Measurements from ENCODE around the gene FAM81A. TPM values are rescaled to one million over a fixed set of nuclear protein-coding genes. Genes with fewer than 3 reads are reported as not detected.
"Not testable (repeated sequence)": the region's sequence is repeated elsewhere in the genome, so short reads cannot be mapped to it uniquely, and the experiment has no call there.

FAM81A gene
- total RNA-seq, 1 donor from 2014 or later, result 3.0 TPM

DNA sequence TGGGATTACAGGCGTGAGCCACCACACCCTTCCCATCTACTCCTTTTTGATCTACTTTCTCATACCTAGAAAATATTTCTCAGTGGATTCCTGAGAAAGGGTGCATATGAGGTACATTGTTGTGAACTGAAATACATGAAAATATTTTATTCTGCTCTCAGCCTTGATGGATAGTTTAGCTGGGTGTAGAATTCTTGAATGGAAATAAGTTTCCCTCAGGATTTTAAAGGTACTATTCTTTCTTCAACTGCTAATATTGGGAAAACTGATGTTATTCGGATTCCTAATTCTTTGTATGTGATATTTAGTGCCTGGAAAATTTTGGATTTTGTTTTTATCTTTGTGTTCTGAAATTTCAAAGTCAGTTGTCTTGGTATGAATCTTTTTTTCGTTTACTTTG, 9.1 kb upstream of the FAM81A start:
- not testable (repeated sequence) for DNase-seq

DNA sequence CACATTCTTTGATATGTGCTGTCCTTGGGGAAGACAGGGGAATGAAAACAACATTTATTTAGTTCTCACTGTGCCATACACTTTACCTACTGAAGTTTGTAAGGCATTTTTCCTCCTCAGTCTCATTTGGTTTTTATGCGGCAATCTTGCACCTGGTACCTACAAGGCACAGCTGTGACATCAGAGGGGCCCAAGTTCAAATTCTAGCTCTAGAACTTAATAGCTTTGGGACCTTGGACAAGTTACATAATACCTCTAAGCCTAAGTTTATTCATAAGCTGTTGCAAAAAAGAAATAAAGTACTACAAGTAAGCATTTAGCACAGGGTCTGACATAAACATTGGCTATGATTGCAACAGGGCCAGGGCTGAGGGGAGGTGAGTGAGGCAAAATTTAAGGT, 5.6 kb upstream of the FAM81A start:
- no peak for DNase-seq

DNA sequence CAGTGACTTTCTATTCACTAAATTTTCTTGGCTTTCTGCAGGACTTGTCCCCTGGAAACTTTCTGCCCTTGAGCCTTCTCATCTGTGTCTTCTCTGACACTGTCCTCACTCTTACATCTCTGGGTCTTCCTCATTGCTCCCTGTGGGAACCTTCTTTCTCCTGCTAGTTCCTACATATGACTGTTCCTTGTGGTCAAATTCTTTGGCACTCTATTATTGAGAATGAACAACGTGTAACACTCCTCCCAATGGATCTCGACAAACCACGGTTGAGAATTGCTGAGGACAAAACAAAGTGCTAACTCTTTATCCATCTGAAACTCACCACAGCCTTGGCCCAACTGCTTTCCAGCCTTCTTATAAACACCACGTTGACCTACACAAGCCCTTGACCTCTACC, 3.5 kb upstream of the FAM81A start:
- no peak for DNase-seq

DNA sequence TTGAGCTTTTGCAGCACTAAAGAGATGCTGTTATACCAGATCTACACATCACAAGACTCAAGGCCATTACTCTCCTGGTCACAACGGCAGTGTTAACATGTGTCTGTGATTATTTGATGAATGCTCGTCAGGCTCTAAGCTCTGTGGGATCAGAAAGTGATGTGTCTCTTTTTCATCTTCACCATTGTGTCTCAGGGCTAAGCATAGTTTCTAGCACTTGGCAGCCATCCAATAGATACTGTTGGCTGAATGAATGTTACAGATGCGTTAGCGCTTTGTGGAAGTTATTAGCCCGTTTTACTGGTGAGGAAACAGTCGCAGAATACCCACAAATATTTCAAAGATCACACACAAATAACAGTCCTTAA, 1.2 kb upstream of the FAM81A start:
- DNase-seq, result no peak

DNA sequence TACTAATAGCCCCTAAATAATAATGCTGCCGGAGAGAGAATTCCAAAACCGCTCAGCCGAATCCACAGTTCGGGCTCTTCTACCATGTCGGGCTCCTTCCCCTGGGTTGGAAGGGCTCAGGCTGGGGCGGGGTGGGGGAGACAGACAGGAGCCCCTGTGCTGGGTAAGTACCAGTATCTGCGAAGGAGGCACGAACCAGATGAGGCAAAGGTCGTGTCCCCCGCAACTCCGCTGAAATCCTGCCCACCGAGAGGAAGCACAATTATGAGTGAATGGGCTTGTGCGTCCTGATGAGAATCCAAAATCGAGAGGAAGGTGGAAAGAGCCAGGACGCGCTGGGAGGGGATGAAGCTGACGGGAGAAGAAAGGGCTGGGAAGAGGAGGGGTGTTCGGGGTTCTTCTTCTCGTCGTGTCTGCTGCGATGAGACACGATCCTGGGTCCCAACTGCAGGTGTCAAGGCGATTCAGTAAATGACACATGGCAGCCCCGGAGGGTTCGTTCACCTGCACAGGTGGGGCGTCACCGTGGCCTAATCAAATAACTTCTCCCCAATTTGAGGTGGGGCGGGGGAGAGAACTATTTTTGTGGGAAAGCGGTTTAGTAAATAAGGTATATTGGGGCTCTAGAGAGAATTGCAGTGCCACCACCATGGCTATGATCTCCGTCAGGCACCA, 707 bp upstream of the FAM81A start:
- DNase-seq, result no peak

DNA sequence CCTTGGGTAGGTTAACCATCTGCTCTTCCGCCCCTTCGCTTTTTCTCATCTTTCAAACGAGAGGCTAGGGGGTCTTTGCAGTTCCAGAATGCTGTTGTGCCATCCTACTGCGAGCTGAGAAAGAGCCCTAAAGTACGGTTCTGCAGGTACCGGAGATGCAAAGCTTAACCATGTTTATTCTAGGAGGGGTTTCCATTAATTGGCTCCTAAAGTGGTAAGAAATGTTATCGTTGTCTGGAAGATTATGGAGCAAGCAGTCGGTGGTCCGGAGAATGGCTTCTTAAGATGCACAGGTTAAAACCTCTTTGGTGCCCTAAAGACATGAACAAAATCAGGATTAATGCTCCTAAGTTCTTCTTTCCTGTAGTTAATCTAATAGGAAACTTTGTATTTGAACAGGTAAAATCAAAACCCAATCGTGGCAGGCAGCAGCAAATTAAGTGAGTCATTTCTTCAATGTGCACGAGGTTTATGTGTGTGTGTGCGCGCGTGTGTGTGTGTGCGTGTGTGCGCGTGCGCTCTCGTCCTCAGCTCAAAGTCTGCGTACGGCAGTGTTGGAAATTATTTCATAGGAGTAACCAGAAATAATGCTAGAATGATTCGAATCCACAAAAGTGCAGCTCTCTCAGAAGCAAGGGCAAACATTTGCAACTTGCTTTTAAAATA, 772 bp downstream of the FAM81A start:
- no peak for DNase-seq

DNA sequence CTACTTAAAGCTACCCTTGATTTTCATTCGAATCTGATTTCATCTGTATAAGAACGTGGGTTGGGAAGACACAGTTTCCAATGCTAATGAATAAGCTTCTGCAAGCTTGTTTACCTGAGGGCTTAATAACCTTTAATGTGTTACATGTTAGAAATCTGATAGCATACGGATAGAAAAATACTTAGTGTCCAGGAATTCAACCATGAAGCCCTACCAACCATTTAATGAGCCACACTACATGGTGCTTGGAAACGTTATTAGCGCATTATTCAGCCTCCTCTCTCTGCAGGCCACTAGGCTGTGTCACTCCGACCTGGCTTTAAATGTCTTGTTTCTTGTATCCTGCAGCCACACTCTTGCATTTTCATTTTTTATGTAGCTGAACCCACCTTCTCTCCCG, 1.6 kb downstream of the FAM81A start:
- no peak for DNase-seq

DNA sequence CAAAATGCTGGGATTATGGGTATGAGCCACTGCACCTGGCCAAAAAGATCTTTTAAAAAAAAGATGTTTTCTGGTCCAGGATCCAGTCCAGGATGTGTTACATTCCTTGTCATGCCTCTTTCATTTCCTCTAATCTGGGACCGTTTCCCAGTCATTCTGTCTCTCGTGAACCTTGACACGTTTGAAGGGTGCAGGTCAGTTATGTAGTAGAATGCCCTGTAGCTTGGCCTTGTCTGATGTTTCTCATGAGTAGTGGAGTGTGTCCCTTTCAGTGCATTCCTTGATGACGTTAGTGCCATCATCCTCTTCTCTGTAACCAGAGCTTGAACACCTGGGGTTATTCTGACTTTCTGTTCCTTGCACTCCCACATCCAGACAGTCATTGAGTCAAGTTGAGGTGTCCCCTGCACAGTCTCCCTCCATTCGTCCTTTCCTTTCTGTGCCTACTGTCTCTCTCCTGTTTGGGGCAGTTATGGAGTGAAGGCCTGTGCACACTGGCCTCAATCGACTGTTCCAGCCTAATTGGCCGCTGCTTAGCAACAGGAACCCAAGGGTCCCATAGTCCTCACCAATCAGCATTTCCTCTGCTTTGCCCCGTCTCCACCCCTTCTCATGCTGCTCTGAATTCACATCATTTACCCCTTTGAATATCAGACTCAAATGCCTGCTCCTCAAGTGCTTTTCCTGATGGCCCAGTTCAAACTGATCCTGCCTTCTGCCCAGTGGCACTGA, 5.5 kb downstream of the FAM81A start:
- DNase-seq, result no peak

DNA sequence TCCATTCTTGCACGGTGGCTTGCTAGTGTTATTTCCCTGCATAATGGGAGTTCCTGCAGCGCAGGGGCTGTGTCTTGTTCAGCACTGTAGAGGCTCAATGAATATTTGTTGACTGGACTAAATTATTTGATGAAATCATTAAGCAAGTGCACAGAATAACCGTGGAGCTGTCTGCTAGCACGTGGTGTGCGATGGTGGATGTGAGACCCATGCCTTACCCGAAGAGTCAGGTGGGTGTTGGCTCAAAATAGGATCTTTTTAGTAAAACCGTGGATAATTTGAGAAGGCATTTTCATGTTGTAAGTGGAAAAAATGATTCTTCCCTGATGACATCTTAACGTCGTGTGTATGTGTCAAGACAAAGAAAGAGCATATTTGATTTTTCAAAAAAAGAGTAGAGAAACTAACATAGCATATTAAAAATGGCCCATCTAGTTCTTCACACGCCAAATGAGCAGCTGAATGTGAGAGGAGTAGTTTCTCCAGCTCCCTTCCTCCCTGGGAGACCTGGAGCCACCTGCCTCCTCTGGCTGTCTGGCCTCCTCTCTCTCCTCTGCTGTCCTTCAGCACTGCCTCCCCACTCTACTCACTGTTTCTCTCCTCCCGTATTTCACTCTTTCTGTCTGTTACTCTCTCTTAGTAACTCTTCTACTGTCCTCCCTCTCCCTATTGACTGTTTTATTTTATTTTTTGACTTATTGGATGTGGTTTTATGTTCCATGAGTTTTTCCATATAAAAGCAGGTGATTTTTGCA, 6.3 kb downstream of the FAM81A start:
- DNase-seq, result no peak

DNA sequence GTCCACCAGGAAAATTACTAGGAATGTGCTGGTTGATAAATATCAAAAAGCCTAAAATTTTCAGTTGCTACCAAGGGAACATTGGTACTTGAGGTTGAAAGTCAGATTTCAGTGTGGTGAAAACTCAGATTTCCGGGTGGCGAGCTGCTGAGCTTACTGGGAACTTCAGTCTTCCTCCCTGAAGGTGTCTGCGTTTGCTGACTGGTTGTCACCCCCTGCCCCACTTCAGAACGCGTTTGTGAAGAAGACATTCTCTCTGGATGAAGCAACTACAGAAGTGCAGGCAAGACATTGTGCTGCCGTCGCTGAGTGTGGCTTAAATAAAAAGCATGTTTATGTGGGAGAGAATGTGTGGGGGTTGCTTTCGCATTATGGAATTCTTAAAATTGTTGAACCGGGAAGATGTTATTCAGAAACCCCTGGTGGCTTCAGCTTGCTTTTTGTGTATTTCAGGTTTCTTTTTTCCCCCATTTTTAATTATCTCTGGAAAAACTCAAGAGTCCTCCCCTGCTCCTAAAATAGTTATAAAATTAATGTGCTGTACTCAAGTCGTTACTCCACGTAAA, 7.1 kb downstream of the FAM81A start:
- no peak for DNase-seq

DNA sequence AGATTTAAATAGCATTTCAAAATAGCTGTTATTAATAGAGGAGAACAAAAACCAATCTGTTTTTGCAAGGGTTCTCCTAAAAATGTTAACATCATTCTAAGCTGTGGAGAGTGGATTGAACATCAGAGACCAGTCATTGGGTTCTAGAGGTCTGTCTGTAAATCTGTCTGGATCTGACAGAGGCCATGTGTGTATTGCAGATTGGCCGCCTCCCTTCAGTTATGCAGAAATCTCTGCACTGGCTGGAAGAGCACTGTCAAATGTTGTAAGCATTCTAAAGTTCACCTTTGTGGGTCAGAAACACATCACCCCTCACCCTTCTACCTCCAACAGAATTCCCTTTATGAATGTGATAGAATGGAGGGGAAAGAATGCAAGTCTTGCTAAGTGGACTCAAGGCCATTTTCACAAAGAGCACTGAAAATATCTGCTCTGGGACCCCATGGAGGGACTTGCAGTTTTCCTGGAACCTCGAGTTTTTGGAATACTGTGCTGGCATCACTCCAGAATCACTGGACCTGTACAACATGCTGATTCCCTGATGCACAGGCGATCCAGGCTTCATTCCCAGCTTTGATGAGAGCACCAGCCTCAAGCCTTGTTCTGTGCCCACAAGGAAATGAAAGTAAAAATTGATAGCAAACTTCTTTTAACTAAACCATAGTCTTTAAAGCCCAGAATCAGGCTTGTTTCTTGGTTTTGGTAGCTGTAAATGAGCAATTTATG, 8.4 kb downstream of the FAM81A start:
- no peak for DNase-seq

DNA sequence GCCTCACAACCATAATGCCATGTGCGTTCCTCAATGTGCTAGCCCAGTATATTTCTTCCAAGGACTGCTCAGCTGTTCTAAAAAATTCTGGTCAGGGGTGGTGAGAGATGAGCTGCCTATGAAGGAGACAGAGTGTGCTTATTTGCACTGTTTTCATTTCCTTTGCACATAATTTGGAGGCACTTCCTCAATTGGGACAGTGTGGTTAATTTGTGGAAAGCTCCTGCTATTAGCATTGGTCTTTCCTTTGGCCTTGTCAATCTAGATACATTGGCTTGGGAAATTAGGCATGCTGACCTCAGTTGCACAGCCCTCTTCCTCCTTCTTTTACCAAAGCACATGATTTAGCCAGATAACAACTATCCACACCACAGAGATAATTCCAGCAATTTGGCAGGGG, 9.4 kb downstream of the FAM81A start:
- no peak for DNase-seq

DNA sequence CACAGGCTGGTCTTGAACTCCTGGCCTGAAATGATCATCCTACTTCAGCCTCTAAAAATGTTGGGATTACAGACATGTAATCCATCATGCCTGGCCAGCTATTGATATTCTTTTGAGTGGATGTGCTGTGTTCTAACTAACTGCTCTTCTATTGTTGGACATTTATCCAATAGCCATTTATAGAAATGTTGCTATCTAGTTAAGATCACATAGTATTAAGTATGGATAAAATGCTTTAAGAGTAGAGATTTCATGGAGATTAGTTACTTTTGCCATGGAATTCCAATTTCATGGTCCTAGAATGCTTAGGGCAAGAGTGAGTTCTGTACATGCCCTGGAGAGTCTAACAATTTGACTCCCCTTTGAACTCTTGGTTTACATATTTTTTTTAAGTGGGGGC, 10.9 kb downstream of the FAM81A start:
- no peak for DNase-seq

DNA sequence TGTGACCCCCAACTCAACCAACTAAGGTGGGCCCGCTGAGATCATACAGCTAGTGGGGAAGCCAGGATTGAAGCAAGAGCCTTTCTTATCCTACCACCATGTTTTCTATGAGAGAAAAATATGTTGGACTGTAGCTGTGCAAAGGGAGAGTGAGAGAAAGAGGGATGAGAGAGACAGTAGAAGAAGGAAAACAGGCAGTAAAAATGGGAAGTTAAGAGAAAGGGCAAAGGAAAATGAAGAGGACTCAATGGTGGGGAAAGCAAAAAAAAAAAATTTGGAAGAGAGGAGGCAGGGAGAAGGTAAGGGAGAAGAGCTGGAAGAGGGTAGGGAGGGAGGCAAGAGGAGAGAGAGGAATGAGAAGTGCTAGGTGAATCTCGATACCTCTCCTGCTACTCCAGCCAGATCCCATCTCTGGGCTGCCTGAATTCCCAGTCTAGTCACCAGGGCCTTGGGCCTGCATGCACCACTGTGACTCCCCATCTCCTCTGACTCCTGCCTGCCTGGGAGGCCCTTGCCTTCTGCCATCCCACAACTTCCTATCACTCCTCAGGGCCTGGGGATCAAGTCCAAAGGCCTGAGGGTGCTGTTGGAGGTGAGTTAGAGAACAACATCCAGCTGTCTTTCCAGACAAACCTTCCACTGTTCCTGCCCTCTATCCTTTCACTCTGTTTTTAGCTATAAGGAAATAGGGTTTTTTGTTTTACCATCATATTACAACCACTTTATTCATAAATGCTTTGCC, 15.7 kb downstream of the FAM81A start:
- no peak for DNase-seq

DNA sequence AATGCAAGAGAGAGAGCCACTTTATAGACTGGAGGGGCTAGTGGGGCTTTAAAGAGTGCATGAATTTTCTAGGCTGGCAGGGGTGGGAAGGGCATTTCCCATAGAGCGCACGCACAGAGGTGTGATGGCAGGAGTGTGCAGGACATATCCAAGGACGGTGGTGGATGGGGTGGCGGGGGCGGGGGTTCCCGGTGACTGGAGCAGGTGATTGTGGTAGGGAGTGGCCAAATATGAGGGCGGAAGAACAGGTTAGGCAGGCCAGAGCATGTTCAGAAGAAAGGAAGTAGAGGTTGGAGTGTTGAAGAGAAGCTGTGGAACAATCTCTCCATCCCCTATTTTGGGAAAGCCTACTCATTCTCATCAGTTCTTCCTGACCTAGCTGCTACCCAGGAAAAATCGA, 18.1 kb downstream of the FAM81A start:
- DNase-seq, result no peak

DNA sequence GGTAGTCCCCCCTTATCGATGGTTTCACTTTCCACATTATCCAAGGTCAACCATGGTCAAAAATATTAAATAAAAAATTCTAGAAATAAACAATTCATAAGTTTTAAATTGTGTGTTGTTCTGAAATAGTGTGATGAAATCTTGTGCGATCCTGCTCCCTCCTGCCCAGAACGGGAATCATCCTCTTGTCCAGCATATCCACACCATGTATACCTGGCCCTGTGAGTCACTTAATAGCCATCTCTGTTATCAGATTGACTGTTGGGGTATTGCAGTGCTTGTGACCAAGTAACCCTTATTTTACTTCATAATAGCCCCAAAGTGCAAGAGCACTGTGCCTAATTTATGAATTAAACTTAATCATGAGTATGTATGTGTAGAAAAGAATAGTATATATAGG, 19.1 kb downstream of the FAM81A start:
- DNase-seq, result no peak

DNA sequence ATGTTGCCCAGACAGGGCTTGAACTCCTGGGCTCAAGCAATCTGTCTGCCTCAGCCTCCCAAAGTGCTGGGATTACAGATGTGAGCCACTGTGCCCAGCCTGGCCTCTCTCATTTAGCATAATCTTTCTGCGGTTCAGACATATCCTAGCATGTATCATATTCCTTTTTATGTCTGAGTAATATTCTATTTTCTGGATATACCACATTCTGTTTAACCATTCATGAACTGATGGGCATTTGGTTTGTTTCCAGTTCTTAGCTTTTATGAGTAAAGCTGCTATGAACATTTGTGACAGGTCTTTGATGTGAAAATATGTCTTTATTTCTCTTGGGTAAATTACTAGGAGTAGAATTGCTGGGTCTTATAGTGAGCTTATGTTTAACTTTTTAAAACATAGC, 23.5 kb downstream of the FAM81A start:
- DNase-seq, result no peak

DNA sequence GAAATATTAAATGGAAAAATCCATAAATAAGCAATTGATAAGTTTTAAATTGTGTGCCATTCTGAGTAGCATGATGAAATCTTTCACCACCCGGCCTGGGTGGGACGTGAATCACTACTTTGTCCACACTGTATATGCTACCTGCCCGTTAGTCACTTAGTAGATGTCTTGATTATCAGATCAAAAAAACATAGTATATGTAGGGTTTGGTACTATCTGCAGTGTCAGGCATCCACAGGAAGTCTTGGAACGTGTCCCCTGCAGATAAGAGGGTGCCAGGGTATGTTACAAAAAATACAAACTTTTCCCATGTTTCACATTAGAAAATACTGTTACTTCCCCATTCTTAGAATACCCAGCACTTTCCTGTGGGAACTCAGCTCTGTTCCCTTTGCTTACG, 35.2 kb downstream of the FAM81A start:
- no peak for DNase-seq

DNA sequence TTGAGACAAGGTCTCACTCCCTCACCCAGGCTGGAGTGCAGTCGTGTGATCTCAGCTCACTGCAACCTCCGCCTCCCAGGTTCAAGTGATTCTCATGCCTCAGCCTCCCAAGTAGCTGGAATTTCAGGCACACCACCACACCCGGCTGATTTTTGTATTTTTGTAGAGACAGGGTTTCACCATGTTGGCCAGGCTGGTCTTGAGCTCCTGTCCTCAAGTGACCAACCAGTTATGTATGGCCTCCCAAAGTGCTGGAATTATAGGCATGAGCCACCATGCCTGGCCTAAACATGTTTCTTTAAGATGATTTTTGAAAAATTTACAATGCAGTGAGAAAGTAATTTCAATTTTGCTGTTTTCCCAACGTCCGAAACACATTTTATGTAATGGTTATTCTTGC, 37.2 kb downstream of the FAM81A start:
- DNase-seq, result not testable (repeated sequence)

DNA sequence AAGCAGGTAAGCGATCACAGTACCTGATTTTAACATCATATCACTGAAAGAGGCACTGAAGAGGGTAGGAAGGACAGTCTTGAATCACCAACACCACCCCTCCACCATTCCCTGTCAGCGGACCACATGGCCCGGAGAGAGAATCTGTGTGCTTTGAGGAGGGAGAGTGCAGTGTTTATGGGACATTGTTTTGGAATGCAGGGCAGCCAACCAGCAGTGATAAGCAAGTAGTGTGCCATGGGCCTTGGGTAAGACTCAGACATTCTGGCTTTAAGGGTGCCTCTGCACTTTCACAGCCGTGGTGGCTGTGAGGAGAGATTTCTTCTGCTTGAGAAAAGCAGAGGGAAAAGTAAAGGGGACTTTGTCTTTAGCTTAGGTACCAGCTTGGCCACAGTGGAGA, 46.4 kb downstream of the FAM81A start:
- no peak for DNase-seq

DNA sequence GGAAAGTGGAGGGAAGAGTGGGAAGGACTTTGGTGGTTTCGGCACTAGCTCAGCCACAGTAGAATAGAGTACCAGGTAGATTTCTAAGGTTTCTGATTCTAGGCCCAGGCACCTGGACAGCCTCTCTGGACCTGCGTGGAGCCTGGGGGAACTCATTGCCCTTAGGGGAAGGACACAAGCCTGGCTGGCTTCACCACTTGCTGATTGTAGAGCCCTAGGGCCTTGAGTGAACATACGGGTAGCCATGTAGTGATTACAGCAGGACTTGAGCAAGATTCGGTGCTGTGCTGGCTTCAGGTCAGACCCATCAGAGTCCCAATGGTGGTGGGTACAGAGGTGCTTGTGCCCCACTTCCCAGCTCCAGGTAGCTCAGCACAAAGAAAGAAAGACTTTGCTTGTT, 47.0 kb downstream of the FAM81A start:
- DNase-seq, result no peak
